K562 (cell line): ENCODE data around the gene IRAK2. TPM values are rescaled to one million over a fixed set of nuclear protein-coding genes. Genes with fewer than 3 reads are reported as not detected.

ENCODE experiments used
- CREBBP ChIP-seq: IDR thresholded peaks from one replicate; pipeline ENCODE4 v1.6.1; 2012; ENCODE audit warnings: low read depth, mild to moderate bottlenecking, control low read depth, inconsistent platforms, low read length
- ESRRB ChIP-seq: fragments of 250-450 bp; sonication (Bioruptor Pico); IDR thresholded peaks from 2 replicates; pipeline ENCODE4 v1.5.0; 2020; ENCODE audit warnings: mild to moderate bottlenecking, moderate library complexity, borderline replicate concordance
- FOSL1 ChIP-seq: fragments of 200-800 bp; sonication (Bioruptor generic); conservative IDR thresholded peaks from 2 replicates; pipeline ENCODE4 v1.6.1; 2016; ENCODE audit warnings: missing genetic modification characterization, missing compliant biosample characterization
- FOXA1 ChIP-seq: fragments of 450-650 bp; IDR thresholded peaks from 2 replicates; pipeline ENCODE4 v1.6.1; 2016; ENCODE audit warnings: mild to moderate bottlenecking, borderline replicate concordance
- JUND ChIP-seq, 2 experiments: IDR thresholded peaks; 2 replicates in 1 of 2; 3 replicates in 1 of 2; pipeline ENCODE4 v1.6.1; 2011; ENCODE audit warnings: borderline replicate concordance in 2 of 2, low read depth in 2 of 2, low read length in 2 of 2, improper control_type of control experiment in 1 of 2, missing biosample characterization in 1 of 2, missing genetic modification characterization in 1 of 2, missing genetic modification reagents in 1 of 2
- KDM4B ChIP-seq, 2 experiments: fragments of 450-650 bp in 1 of 2; sonication (generic) in 1 of 2; IDR thresholded peaks; 2 replicates each; pipeline ENCODE4 v1.6.1; 2016 to 2017; ENCODE audit warnings: borderline replicate concordance in 2 of 2, antibody characterized with exemption in 1 of 2, low read depth in 1 of 2, mild to moderate bottlenecking in 1 of 2
- MEF2A ChIP-seq: IDR thresholded peaks from 2 replicates; pipeline ENCODE4 v1.6.1; 2011; ENCODE audit warnings: low read depth, mild to moderate bottlenecking, low read length, moderate library complexity; ENCODE audit not compliant: control insufficient read depth
- MTF1 ChIP-seq: fragments of 250-450 bp; sonication (Bioruptor Pico); IDR thresholded peaks from 2 replicates; pipeline ENCODE4 v1.9.0; 2021; ENCODE audit warnings: moderate library complexity, mild to moderate bottlenecking, inconsistent platforms, borderline replicate concordance
- NCOA1 ChIP-seq: fragments of 450-650 bp; IDR thresholded peaks from 2 replicates; pipeline ENCODE4 v1.6.1; 2016; ENCODE audit warnings: low read depth
- NCOA4 ChIP-seq: fragments of 450-650 bp; IDR thresholded peaks from 2 replicates; pipeline ENCODE4 v1.6.1; 2018; ENCODE audit warnings: mild to moderate bottlenecking; ENCODE audit not compliant: partially characterized antibody
- NEUROD1 ChIP-seq: fragments of 150-350 bp; IDR thresholded peaks from 2 replicates; pipeline ENCODE4 v1.6.1; 2014; ENCODE audit warnings: borderline replicate concordance, low read length, low read depth; ENCODE audit not compliant: partially characterized antibody
- PYGO2 ChIP-seq: fragments of 450-650 bp; IDR thresholded peaks from 2 replicates; pipeline ENCODE4 v1.6.1; 2016; ENCODE audit warnings: mild to moderate bottlenecking, missing genetic modification characterization, moderate library complexity, missing compliant biosample characterization
- RB1 ChIP-seq: fragments of 450-650 bp; IDR thresholded peaks from 2 replicates; pipeline ENCODE4 v1.6.1; 2017; ENCODE audit warnings: low read depth, mild to moderate bottlenecking
- RHOXF2B ChIP-seq: fragments of 250-450 bp; sonication (Bioruptor Pico); conservative IDR thresholded peaks from 2 replicates; pipeline ENCODE4 v1.5.1; 2021
- ZBTB17 ChIP-seq: fragments of 450-650 bp; formaldehyde crosslinking; IDR thresholded peaks from 2 replicates; pipeline ENCODE4 v1.4.0; 2020; ENCODE audit warnings: mild to moderate bottlenecking
- ZFP30 ChIP-seq: fragments of 250-450 bp; sonication (Bioruptor Pico); IDR thresholded peaks from 2 replicates; pipeline ENCODE4 v1.8.0; 2022; ENCODE audit warnings: moderate library complexity, mild to moderate bottlenecking, inconsistent platforms, borderline replicate concordance
- ZNF217 ChIP-seq: sonication (generic); formaldehyde crosslinking; IDR thresholded peaks from 2 replicates; pipeline ENCODE4 v1.8.0; 2022; ENCODE audit warnings: mild to moderate bottlenecking, missing genetic modification reagents
- ZNF253 ChIP-seq: fragments of 250-450 bp; sonication (Bioruptor Pico); conservative IDR thresholded peaks from 2 replicates; pipeline ENCODE4 v1.6.1; 2021; ENCODE audit warnings: mild to moderate bottlenecking
- ZNF280A ChIP-seq: fragments of 450-650 bp; IDR thresholded peaks from 2 replicates; pipeline ENCODE4 v1.6.1; 2018; ENCODE audit warnings: mild to moderate bottlenecking, low read depth; ENCODE audit not compliant: partially characterized antibody
- ZNF707 ChIP-seq: fragments of 250-450 bp; sonication (Bioruptor Pico); conservative IDR thresholded peaks from 2 replicates; pipeline ENCODE4 v1.8.0; 2022; ENCODE audit warnings: inconsistent platforms, mild to moderate bottlenecking, moderate library complexity
- ZZZ3 ChIP-seq: fragments of 450-650 bp; IDR thresholded peaks from 2 replicates; pipeline ENCODE4 v1.6.1; 2016; ENCODE audit warnings: antibody characterized with exemption, mild to moderate bottlenecking, moderate library complexity
- polyA plus RNA-seq, 8 experiments: library from polyadenylated mRNA; depleted of rRNA in 4 of 8; stranded (reverse) in 5 of 8; unstranded in 3 of 8; fragments of >200 nt; fragmentation: Nextera tagmentation in 2 of 8; fragmentation: Illumina TruSeq in 1 of 8; extraction: Ambion mirVana in 2 of 8; extraction: Trizol in 1 of 8; gene quantifications; 2 replicates each; pipeline versions ENCODE4 v1.2.1 to v1.2.3, GENCODE V29; 2011 to 2014; ENCODE audit warnings: inconsistent platforms in 1 of 8, missing spikeins in 1 of 8
- total RNA-seq, 7 experiments: library from RNA; depleted of rRNA in 6 of 7; stranded (reverse); fragments of >200 nt in 6 of 7; fragmentation: Illumina TruSeq in 2 of 7; extraction: Trizol in 2 of 7; gene quantifications; 2 replicates each; pipeline versions ENCODE4 v1.2.1 to v1.2.3, GENCODE V29; 2011 to 2021; ENCODE audit warnings: low replicate concordance in 1 of 7
- TF ChIP-seq, protein P1 (sequence below): conservative IDR thresholded peaks from 2 replicates; pipeline ENCODE4 v1.6.1; 2011; ENCODE audit warnings: low read depth, mild to moderate bottlenecking, low read length; ENCODE audit not compliant: control insufficient read depth
- TF ChIP-seq, protein P2 (sequence below): sonication (generic); formaldehyde crosslinking; IDR thresholded peaks from 2 replicates; pipeline ENCODE4 v1.4.0; 2020; ENCODE audit warnings: mild to moderate bottlenecking, missing genetic modification reagents

The IRAK2 gene
- total and polyA plus RNA-seq, 9 of the 15 experiments (the other 6 are each of a cell fraction or from before 2014, with no cell fraction given) = 0.42 to 4.4 (median 2.7) TPM

GRCh38 chr3:10245081-10245712 is 80.5 kb downstream of the IRAK2 start (continued):
- TF ChIP-seq, protein P1, sequence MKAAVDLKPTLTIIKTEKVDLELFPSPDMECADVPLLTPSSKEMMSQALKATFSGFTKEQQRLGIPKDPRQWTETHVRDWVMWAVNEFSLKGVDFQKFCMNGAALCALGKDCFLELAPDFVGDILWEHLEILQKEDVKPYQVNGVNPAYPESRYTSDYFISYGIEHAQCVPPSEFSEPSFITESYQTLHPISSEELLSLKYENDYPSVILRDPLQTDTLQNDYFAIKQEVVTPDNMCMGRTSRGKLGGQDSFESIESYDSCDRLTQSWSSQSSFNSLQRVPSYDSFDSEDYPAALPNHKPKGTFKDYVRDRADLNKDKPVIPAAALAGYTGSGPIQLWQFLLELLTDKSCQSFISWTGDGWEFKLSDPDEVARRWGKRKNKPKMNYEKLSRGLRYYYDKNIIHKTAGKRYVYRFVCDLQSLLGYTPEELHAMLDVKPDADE = no peak
- TF ChIP-seq MTF1 (no peak), FOXA1 (no peak), ZFP30 (CRISPR knock-in tag) (no peak), RHOXF2B (no peak), KDM4B (IDR thresholded peaks at IDR 0.05; ENCODE audit: borderline replicate concordance in 2 of 2, low read depth in 1 of 2) (no peak), ZNF280A (peak; percentile 100), RB1 (no peak), ZZZ3 (no peak), NCOA4 (no peak), ESRRB (CRISPR knock-in tag) (no peak), ZNF253 (CRISPR knock-in tag) (no peak), CREBBP (no peak), NEUROD1 (no peak), FOSL1 (tag) (no peak), ZBTB17 (CRISPR knock-in tag) (no peak), NCOA1 (no peak), PYGO2 (tag) (0 out of 2 replicates have a peak, but pooled peaks have one; percentile 19), JUND (IDR thresholded peaks at IDR 0.05; ENCODE audit: borderline replicate concordance, low read depth, low read length) (no peak), JUND (tag; IDR thresholded peaks at IDR 0.05; ENCODE audit: borderline replicate concordance, low read depth, low read length) (no peak), MEF2A (no peak), ZNF707 (CRISPR knock-in tag) (no peak), ZNF217 (CRISPR knock-in tag) (no peak)
- TF ChIP-seq, protein P2, sequence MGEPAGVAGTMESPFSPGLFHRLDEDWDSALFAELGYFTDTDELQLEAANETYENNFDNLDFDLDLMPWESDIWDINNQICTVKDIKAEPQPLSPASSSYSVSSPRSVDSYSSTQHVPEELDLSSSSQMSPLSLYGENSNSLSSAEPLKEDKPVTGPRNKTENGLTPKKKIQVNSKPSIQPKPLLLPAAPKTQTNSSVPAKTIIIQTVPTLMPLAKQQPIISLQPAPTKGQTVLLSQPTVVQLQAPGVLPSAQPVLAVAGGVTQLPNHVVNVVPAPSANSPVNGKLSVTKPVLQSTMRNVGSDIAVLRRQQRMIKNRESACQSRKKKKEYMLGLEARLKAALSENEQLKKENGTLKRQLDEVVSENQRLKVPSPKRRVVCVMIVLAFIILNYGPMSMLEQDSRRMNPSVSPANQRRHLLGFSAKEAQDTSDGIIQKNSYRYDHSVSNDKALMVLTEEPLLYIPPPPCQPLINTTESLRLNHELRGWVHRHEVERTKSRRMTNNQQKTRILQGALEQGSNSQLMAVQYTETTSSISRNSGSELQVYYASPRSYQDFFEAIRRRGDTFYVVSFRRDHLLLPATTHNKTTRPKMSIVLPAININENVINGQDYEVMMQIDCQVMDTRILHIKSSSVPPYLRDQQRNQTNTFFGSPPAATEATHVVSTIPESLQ (CRISPR knock-in tag) = no peak
